ENCODE data around the gene PPP4R4. TPM values are rescaled to one million over a fixed set of nuclear protein-coding genes. Genes with fewer than 3 reads are reported as not detected.

PPP4R4 gene
- total and polyA plus RNA-seq, 2 experiments from 2014 or later: 3.0 to 11.1 TPM

DNA sequence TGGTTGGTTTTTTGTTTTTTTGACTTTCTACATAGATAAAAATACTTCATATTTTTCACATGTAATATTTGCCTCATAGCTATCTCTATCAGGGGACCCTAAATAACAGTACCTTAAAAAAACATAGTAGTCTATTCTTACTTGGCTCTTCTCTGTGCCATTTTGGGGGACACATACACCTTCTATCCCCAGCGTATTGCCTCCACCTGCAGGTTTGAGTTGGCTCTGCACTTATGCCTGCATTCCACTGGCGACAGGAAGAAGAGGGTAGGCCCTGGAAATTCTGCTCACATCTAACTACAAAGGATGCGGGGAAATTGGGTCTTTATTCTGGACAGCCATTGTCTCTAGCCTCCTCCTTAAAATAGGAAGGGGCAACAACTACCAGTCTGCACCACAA lies 30.9 kb upstream of the PPP4R4 start:
- TF ChIP-seq CTCF (conservative IDR thresholded peaks at IDR 0.05; ENCODE audit: low read depth in 2 of 2) (peak; percentile 76 to 79), NANOG (IDR thresholded peaks at IDR 0.05; ENCODE audit: borderline replicate concordance) (no peak), EZH2 (IDR thresholded peaks at IDR 0.05; ENCODE audit: low read depth, unreplicated experiment) (no peak)
- H3K9me2 ChIP-seq (ENCODE audit: insufficient read depth): peaks cover 5% of the 10 kb centered on the region; the same call in 1 of the 2 replicates
- H3K36me3 ChIP-seq (ENCODE audit: insufficient read depth): no peaks in the 10 kb centered on the region
- H3K9me3 Mint-ChIP-seq: no peaks in the 10 kb centered on the region
- H2AFZ ChIP-seq: no peak overlapping the region
- no peak overlapping the region for H3K4me2 ChIP-seq
- H3K79me2 ChIP-seq (replicated peaks; ENCODE audit: insufficient read depth): no peaks in the 10 kb centered on the region
- no peaks in the 10 kb centered on the region for H3K36me3 Mint-ChIP-seq (ENCODE audit: low read depth)
- no peak overlapping the region for H3K4me3 Mint-ChIP-seq
- H3K27me3 Mint-ChIP-seq (ENCODE audit: insufficient read depth, low read depth, poor library complexity): peaks cover 9% of the 10 kb centered on the region
- no peaks in the 10 kb centered on the region for H4K20me1 ChIP-seq (replicated peaks; ENCODE audit: insufficient read depth)
- peaks cover 15% of the 10 kb centered on the region for H3K4me1 ChIP-seq (ENCODE audit: insufficient read depth)
- DNase-seq (ENCODE audit: low spot score) (peak; percentile 81), ATAC-seq (peak; percentile 83)
- peaks cover 25% of the 10 kb centered on the region for H3K4me1 Mint-ChIP-seq
- no peaks in the 10 kb centered on the region for H3K27me3 ChIP-seq (ENCODE audit: insufficient read depth)
- no peak overlapping the region for H3K4me3 ChIP-seq
- no peak overlapping the region for H3K27ac ChIP-seq (ENCODE audit: low read depth)
- no peaks in the 10 kb centered on the region for H3F3A ChIP-seq (replicated peaks; ENCODE audit: low read depth)
- H3K27ac Mint-ChIP-seq: no peak overlapping the region

DNA sequence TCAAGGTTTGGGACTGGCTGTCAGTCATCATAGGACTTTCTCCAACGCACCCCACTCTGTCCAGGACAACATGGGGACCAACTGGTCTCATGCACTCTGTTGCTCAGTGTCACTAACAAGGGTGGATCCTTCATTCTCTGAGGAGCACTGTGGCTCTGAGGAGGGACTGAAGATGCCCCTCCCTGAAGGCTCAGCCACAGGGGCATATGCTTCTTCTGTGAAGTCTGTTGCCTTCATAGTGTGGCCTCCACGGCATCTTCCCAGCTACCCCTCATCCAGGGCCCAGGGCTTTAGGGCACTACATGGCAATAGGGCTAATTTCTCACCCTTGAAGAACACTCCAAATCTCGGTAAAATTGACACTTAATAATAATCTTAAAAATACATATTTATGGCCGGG lies 30.4 kb upstream of the PPP4R4 start:
- Histone ChIP-seq H3K9me2 (ENCODE audit: insufficient read depth) (peaks cover 5% of the 10 kb centered on the region; the same call in 1 of the 2 replicates), H3K4me1 (ENCODE audit: insufficient read depth) (peaks cover 15% of the 10 kb centered on the region), H3K4me2 (no peak overlapping the region), H2AFZ (no peak overlapping the region), H3K27me3 (ENCODE audit: insufficient read depth) (no peaks in the 10 kb centered on the region), H4K20me1 (replicated peaks; ENCODE audit: insufficient read depth) (no peaks in the 10 kb centered on the region), H3K36me3 (ENCODE audit: insufficient read depth) (no peaks in the 10 kb centered on the region), H3K27ac (ENCODE audit: low read depth) (no peak overlapping the region), H3K79me2 (replicated peaks; ENCODE audit: insufficient read depth) (no peaks in the 10 kb centered on the region), H3F3A (replicated peaks; ENCODE audit: low read depth) (no peaks in the 10 kb centered on the region), H3K4me3 (no peak overlapping the region)
- no peaks in the 10 kb centered on the region for H3K9me3 Mint-ChIP-seq
- H3K36me3 Mint-ChIP-seq (ENCODE audit: low read depth): no peaks in the 10 kb centered on the region
- ATAC-seq (no peak), DNase-seq (ENCODE audit: low spot score) (no peak)
- peaks cover 25% of the 10 kb centered on the region for H3K4me1 Mint-ChIP-seq
- H3K4me3 Mint-ChIP-seq: no peak overlapping the region
- H3K27me3 Mint-ChIP-seq (ENCODE audit: insufficient read depth, low read depth, poor library complexity): peaks cover 9% of the 10 kb centered on the region
- H3K27ac Mint-ChIP-seq: no peak overlapping the region
- TF ChIP-seq CTCF (conservative IDR thresholded peaks at IDR 0.05; ENCODE audit: low read depth in 2 of 2): no peak
- TF ChIP-seq EZH2phosphoT487 (IDR thresholded peaks at IDR 0.05; ENCODE audit: unreplicated experiment): no peak
- no peak for TF ChIP-seq EZH2 (IDR thresholded peaks at IDR 0.05; ENCODE audit: low read depth, unreplicated experiment)
- no peak for TF ChIP-seq ZNF331 (CRISPR knock-in tag; IDR thresholded peaks at IDR 0.05; ENCODE audit: low read depth)
- TF ChIP-seq STAT1 (IDR thresholded peaks at IDR 0.05; ENCODE audit: unreplicated experiment): no peak
- no peak for TF ChIP-seq JUNB (IDR thresholded peaks at IDR 0.05; ENCODE audit: unreplicated experiment)
- no peak for TF ChIP-seq ETS1 (IDR thresholded peaks at IDR 0.05)
- no peak for TF ChIP-seq NANOG (IDR thresholded peaks at IDR 0.05; ENCODE audit: borderline replicate concordance)
- no peak for TF ChIP-seq REST (IDR thresholded peaks at IDR 0.05; ENCODE audit: unreplicated experiment)
- no peak for TF ChIP-seq ZNF114 (CRISPR knock-in tag; IDR thresholded peaks at IDR 0.05)

All from GM23338 (cell line).